Naive thymus-derived CD4-positive, alpha-beta T cell (primary cell): ENCODE measurements around the gene BCL2L14. TPM values are rescaled to one million over a fixed set of nuclear protein-coding genes. Genes with fewer than 3 reads are reported as not detected.

Experiments used
- ATAC-seq: fragments of 150-1000 bp; cut with Tn5 transposase; 2 replicates; pipeline ENCODE4 v1.10.0; 2021; ENCODE audit warnings: mild to moderate bottlenecking, moderate library complexity
- CTCF ChIA-PET: fragments of 350-600 bp; sonication (Branson Sonifier 250); formaldehyde crosslinking; loops from one replicate; lab custom pipeline; 2021; ENCODE audit warnings: antibody characterized with exemption; lab: Charles Lee
- POLR2A ChIA-PET: fragments of 350-600 bp; sonication (Branson Sonifier 250); formaldehyde crosslinking; loops from one replicate; lab custom pipeline; 2021; ENCODE audit warnings: antibody characterized with exemption, inconsistent platforms; lab: Charles Lee
- DNase-seq, 9 donors: peaks; one replicate each; pipeline versions ENCODE4 v3.0.0 to v3.0.0-alpha.2; 2020 to 2022; ENCODE audit warnings: mixed read lengths in 1 of 9
- H3K27ac ChIP-seq: one replicate; pipeline ENCODE4 v1.7.0; 2013; ENCODE audit warnings: mild to moderate bottlenecking, low read depth, low read length, moderate library complexity
- H3K27me3 ChIP-seq, 2 donors: one replicate each; pipeline ENCODE4 v1.7.0; 2013; ENCODE audit warnings: low read length in 2 of 2, mild to moderate bottlenecking in 2 of 2, moderate library complexity in 2 of 2; ENCODE audit not compliant: control insufficient read depth in 2 of 2, insufficient read depth in 2 of 2
- H3K36me3 ChIP-seq, 3 experiments: 1 replicate in 2 of 3; 2 replicates in 1 of 3; pipeline ENCODE4 v1.7.0; 2013; ENCODE audit warnings: low read length in 3 of 3, mild to moderate bottlenecking in 3 of 3, moderate library complexity in 1 of 3; ENCODE audit not compliant: insufficient read depth in 3 of 3, control insufficient read depth in 2 of 3
- H3K4me1 ChIP-seq, 2 donors: one replicate each; pipeline ENCODE4 v1.7.0; 2013; ENCODE audit warnings: low read length in 2 of 2, mild to moderate bottlenecking in 2 of 2, moderate library complexity in 1 of 2; ENCODE audit not compliant: control insufficient read depth in 2 of 2, insufficient read depth in 2 of 2
- H3K4me3 ChIP-seq: 2 replicates; pipeline ENCODE4 v1.7.0; 2013; ENCODE audit warnings: mild to moderate bottlenecking, low read length
- H3K9me3 ChIP-seq, 3 experiments: 1 replicate in 2 of 3; 2 replicates in 1 of 3; pipeline ENCODE4 v1.7.0; 2013; ENCODE audit warnings: low read length in 3 of 3; ENCODE audit not compliant: control insufficient read depth in 2 of 3
- H3K27ac Mint-ChIP-seq, 9 donors: one replicate each; pipeline ENCODE4 v1.8.0; 2020 to 2022; ENCODE audit warnings: mixed read lengths in 9 of 9, mild to moderate bottlenecking in 8 of 9, moderate library complexity in 5 of 9, inconsistent platforms in 2 of 9
- H3K27me3 Mint-ChIP-seq, 5 donors: one replicate each; pipeline ENCODE4 v1.8.0; 2021 to 2022; ENCODE audit warnings: mixed read lengths in 5 of 5, mild to moderate bottlenecking in 1 of 5
- H3K36me3 Mint-ChIP-seq, 5 donors: one replicate each; pipeline ENCODE4 v1.8.0; 2020 to 2022; ENCODE audit warnings: mixed read lengths in 5 of 5, mild to moderate bottlenecking in 3 of 5, inconsistent platforms in 1 of 5
- H3K4me1 Mint-ChIP-seq, 7 donors: one replicate each; pipeline ENCODE4 v1.8.0; 2020 to 2022; ENCODE audit warnings: mixed read lengths in 7 of 7, mild to moderate bottlenecking in 3 of 7, inconsistent platforms in 1 of 7
- H3K4me3 Mint-ChIP-seq, 10 donors: one replicate each; pipeline ENCODE4 v1.8.0; 2020 to 2022; ENCODE audit warnings: mild to moderate bottlenecking in 10 of 10, mixed read lengths in 10 of 10, moderate library complexity in 6 of 10, inconsistent platforms in 2 of 10
- H3K9me3 Mint-ChIP-seq, 11 donors: one replicate each; pipeline ENCODE4 v1.8.0; 2020 to 2022; ENCODE audit warnings: mixed read lengths in 11 of 11, mild to moderate bottlenecking in 4 of 11, inconsistent platforms in 1 of 11, moderate library complexity in 1 of 11
- intact Hi-C, 2 donors: fragments of 100-400 bp; cut with micrococcal nuclease; formaldehyde crosslinking; loops; one replicate each; pipeline ENCODE4 v1.15.1; 2023
- polyA plus RNA-seq, 2 donors: library from polyadenylated mRNA; unstranded; fragments of 300-500 nt; fragmentation: Illumina TruSeq; gene quantifications; one replicate each; pipeline ENCODE4 v1.2.3, GENCODE V29; 2021
- total RNA-seq, 6 experiments: library from RNA in 5 of 6; stranded (reverse) in 5 of 6; gene quantifications; 1 replicate in 5 of 6; 2 replicates in 1 of 6; pipeline ENCODE4 v1.2.3 and lab custom pipeline; 2021 to 2026

The BCL2L14 gene
- total and polyA plus RNA-seq, 7 experiments from 2014 or later = 0.92 to 7.6 (median 1.4) TPM; not detected in 2

- Mint-ChIP-seq H3K27ac (peak overlapping the region in 1 of 9 donors; percentile 71), H3K9me3 (peaks cover 3 to 18% (median 7%) of the 10 kb centered on the region in 11 donors), H3K36me3 (peaks cover 0 to 24% (median 0%) of the 10 kb centered on the region in 5 donors), H3K4me3 (no peak overlapping the region), H3K27me3 (no peaks in the 10 kb centered on the region), H3K4me1 (peaks cover 29 to 68% (median 40%) of the 10 kb centered on the region in 7 donors)
- ATAC-seq = no peak
- no peak for DNase-seq
- no peak overlapping the region for H3K27ac ChIP-seq
- POLR2A ChIA-PET = interaction anchor here (0.8 to 1.7 kb wide), 3 partner anchors 16 to 439 kb away, joined by 3 to 5 read pairs (median 3); no protein-coding TSS in a partner anchor
- H3K9me3 ChIP-seq = no peaks in the 10 kb centered on the region
- no peaks in the 10 kb centered on the region for H3K36me3 ChIP-seq
- intact Hi-C loops = no loop called here
- CTCF ChIA-PET = interaction anchor here (1.1 to 1.5 kb wide), 3 partner anchors 19 to 448 kb away, joined by 3 to 4 read pairs (median 4); no protein-coding TSS in a partner anchor
- peaks cover 19 to 30% of the 10 kb centered on the region in 2 donors for H3K4me1 ChIP-seq
- no peaks in the 10 kb centered on the region for H3K27me3 ChIP-seq
- no peak overlapping the region for H3K4me3 ChIP-seq
These were observed 41.9 kb upstream of the BCL2L14 start for GRCh38 chr12:12028668-12029402.

GRCh38 chr12:12029653-12030052 lies 41.1 kb upstream of the BCL2L14 start:
- Mint-ChIP-seq H3K27me3 (no peaks in the 10 kb centered on the region), H3K36me3 (peaks cover 0 to 24% (median 0%) of the 10 kb centered on the region in 5 donors)
- intact Hi-C loops = loop anchor here (5.0 kb wide), 5 partner anchors 127 to 262 kb away; no protein-coding TSS in a partner anchor

GRCh38 chr12:12032260-12032791 lies 38.4 kb upstream of the BCL2L14 start:
- ChIA-PET POLR2A (interaction anchor here (0.7 to 1.5 kb wide), 8 partner anchors 11 to 451 kb away, joined by 3 to 4 read pairs (median 3); no protein-coding TSS in a partner anchor), CTCF (interaction anchor here (0.9 to 9.0 kb wide), 19 partner anchors 9 to 487 kb away, joined by 3 to 213 read pairs (median 4); no protein-coding TSS in a partner anchor)
- Histone ChIP-seq H3K36me3 (no peaks in the 10 kb centered on the region), H3K27ac (no peak overlapping the region), H3K9me3 (no peaks in the 10 kb centered on the region), H3K4me1 (peaks cover 9 to 13% of the 10 kb centered on the region in 2 donors), H3K27me3 (no peaks in the 10 kb centered on the region), H3K4me3 (peak overlapping the region; percentile 63)
- H3K4me3 Mint-ChIP-seq = peak overlapping the region; percentile 48 to 87 (median 82)
- DNase-seq (peak in 1 of 9 donors; percentile 36), ATAC-seq (no peak)
- no peaks in the 10 kb centered on the region for H3K27me3 Mint-ChIP-seq
- H3K9me3 Mint-ChIP-seq = peaks cover 0 to 11% (median 0%) of the 10 kb centered on the region in 11 donors
- H3K4me1 Mint-ChIP-seq = peaks cover 16 to 50% (median 17%) of the 10 kb centered on the region in 7 donors
- intact Hi-C loops = loop anchor here (1.0 to 5.0 kb wide), 9 partner anchors 22 to 306 kb away; no protein-coding TSS in a partner anchor
- peaks cover 0 to 14% (median 0%) of the 10 kb centered on the region in 5 donors for H3K36me3 Mint-ChIP-seq
- peak overlapping the region; percentile 56 to 79 (median 69) for H3K27ac Mint-ChIP-seq

More at GRCh38 chr12:12029653-12030052, 41.1 kb upstream of the BCL2L14 start:
- Mint-ChIP-seq H3K9me3 (peaks cover 3 to 18% (median 7%) of the 10 kb centered on the region in 11 donors), H3K27ac (peak overlapping the region in 5 of 9 donors; percentile 6 to 71 (median 28)), H3K4me3 (no peak overlapping the region), H3K4me1 (peaks cover 25 to 61% (median 34%) of the 10 kb centered on the region in 7 donors)
- DNase-seq = no peak
- H3K36me3 ChIP-seq = no peaks in the 10 kb centered on the region
- H3K4me1 ChIP-seq = peaks cover 16 to 26% of the 10 kb centered on the region in 2 donors
- H3K4me3 ChIP-seq = no peak overlapping the region
- no peak overlapping the region for H3K27ac ChIP-seq
- no peaks in the 10 kb centered on the region for H3K27me3 ChIP-seq
- H3K9me3 ChIP-seq = no peaks in the 10 kb centered on the region
- no peak for ATAC-seq
- ChIA-PET POLR2A (interaction anchor here (1.1 to 1.7 kb wide), 2 partner anchors 17 to 399 kb away, joined by 3 to 5 read pairs; no protein-coding TSS in a partner anchor), CTCF (interaction anchor here (0.5 to 1.5 kb wide), 6 partner anchors 20 to 1691 kb away, joined by 3 to 4 read pairs (median 3); no protein-coding TSS in a partner anchor)

- peak overlapping the region; percentile 75 to 87 (median 82) for H3K4me3 Mint-ChIP-seq
- peaks cover 14 to 50% (median 17%) of the 10 kb centered on the region in 7 donors for H3K4me1 Mint-ChIP-seq
These were observed 37.6 kb upstream of the BCL2L14 start for GRCh38 chr12:12032851-12033797.

GRCh38 chr12:12033824-12034223 lies 36.9 kb upstream of the BCL2L14 start:
- H3K36me3 Mint-ChIP-seq = peaks cover 0 to 5% (median 0%) of the 10 kb centered on the region in 5 donors
- H3K27ac Mint-ChIP-seq = peak overlapping the region in 3 of 9 donors; percentile 36 to 79 (median 69)
- Histone ChIP-seq H3K4me3 (no peak overlapping the region), H3K27ac (no peak overlapping the region), H3K27me3 (no peaks in the 10 kb centered on the region), H3K4me1 (peaks cover 9 to 13% of the 10 kb centered on the region in 2 donors), H3K36me3 (no peaks in the 10 kb centered on the region), H3K9me3 (no peaks in the 10 kb centered on the region)
- peaks cover 14 to 45% (median 17%) of the 10 kb centered on the region in 7 donors for H3K4me1 Mint-ChIP-seq
- peaks cover 0 to 6% (median 0%) of the 10 kb centered on the region in 11 donors for H3K9me3 Mint-ChIP-seq
- no peak for DNase-seq
- H3K4me3 Mint-ChIP-seq = peak overlapping the region in 4 of 10 donors; percentile 78 to 84 (median 82)
- ChIA-PET POLR2A (interaction anchor here (0.6 to 1.8 kb wide), 6 partner anchors 386 to 479 kb away, joined by 3 to 6 read pairs (median 4); no protein-coding TSS in a partner anchor), CTCF (interaction anchor here (0.6 to 9.0 kb wide), 27 partner anchors 11 to 1263 kb away, joined by 3 to 213 read pairs (median 5); partner anchors contain the start of gene BCL2L14)
- H3K27me3 Mint-ChIP-seq = peaks cover 0 to 4% (median 0%) of the 10 kb centered on the region in 5 donors
- no peak for ATAC-seq
- intact Hi-C loops = loop anchor here (1.0 to 5.0 kb wide), 16 partner anchors 24 to 480 kb away; no protein-coding TSS in a partner anchor

More at GRCh38 chr12:12032851-12033797, 37.6 kb upstream of the BCL2L14 start:
- intact Hi-C loops = loop anchor here (1.0 to 5.0 kb wide), 16 partner anchors 23 to 479 kb away; no protein-coding TSS in a partner anchor
- DNase-seq (peak; percentile 46 to 79 (median 65)), ATAC-seq (peak; percentile 82)
- POLR2A ChIA-PET = interaction anchor here (0.6 to 1.8 kb wide), 9 partner anchors 11 to 478 kb away, joined by 3 to 6 read pairs (median 3); no protein-coding TSS in a partner anchor
- H3K27ac Mint-ChIP-seq = peak overlapping the region; percentile 36 to 91 (median 72)
- Histone ChIP-seq H3K27ac (no peak overlapping the region), H3K4me3 (peak overlapping the region; percentile 63), H3K4me1 (peaks cover 9 to 13% of the 10 kb centered on the region in 2 donors), H3K36me3 (no peaks in the 10 kb centered on the region), H3K27me3 (no peaks in the 10 kb centered on the region), H3K9me3 (no peaks in the 10 kb centered on the region)
- H3K9me3 Mint-ChIP-seq = peaks cover 0 to 6% (median 0%) of the 10 kb centered on the region in 11 donors
- H3K36me3 Mint-ChIP-seq = peaks cover 0 to 9% (median 0%) of the 10 kb centered on the region in 5 donors
- CTCF ChIA-PET = interaction anchor here (0.6 to 9.0 kb wide), 43 partner anchors 8 to 1262 kb away, joined by 3 to 213 read pairs (median 4); partner anchors contain the start of gene BCL2L14
- no peaks in the 10 kb centered on the region for H3K27me3 Mint-ChIP-seq
